Bronchial smooth muscle cell (primary cell): ENCODE measurements around the gene AP3S2. TPM values are rescaled to one million over a fixed set of nuclear protein-coding genes. Genes with fewer than 3 reads are reported as not detected.

Experiments used
- total RNA-seq: library from RNA; depleted of rRNA; stranded (reverse); fragments of >200 nt; gene quantifications from 2 replicates; pipeline ENCODE4 v1.2.1, GENCODE V29; 2014

Gene AP3S2
- total RNA-seq: 23.6 and 55.5 TPM in 2 replicates

DNA sequence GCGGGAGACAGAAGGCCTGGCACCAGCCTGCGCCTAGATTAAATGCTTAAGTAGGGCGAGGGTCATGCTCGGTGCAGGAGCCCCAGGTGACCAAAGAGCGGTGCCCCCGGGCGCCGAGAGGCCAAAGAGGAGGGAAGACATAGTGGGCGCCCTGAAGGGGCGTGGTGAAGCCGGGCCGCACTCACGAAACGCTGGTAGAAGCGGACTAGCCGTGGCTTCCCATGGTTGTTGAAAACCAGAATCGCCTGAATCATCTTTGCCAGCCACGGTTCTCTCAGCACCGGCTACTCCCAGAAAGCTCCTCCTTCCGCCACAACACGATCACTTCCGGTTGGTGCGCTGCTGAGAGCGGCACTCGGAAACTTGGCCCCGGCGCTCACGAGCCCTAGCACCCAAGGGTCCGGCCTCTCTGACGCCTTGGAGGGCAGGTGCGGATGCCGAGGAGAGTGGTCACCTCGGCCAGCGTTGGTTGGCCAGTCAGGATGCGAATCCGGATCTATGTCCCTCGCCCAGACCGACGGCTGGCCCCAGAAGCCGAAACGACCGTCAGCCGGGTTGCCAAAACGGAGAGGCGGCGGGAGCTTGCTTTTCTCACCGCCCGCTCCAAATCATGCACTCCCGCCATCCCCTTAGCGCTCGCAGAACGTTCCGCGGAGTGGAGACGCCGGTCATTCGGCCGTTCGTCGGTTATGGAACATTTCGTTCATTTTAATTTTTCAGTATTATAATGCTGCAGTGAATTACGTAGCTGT is at the start of gene AP3S2:
Gene AP3S2 (minus strand): TSS at position 299 of the 752 bp plus-strand sequence. CDS start 45 bp downstream, at position 254.

DNA sequence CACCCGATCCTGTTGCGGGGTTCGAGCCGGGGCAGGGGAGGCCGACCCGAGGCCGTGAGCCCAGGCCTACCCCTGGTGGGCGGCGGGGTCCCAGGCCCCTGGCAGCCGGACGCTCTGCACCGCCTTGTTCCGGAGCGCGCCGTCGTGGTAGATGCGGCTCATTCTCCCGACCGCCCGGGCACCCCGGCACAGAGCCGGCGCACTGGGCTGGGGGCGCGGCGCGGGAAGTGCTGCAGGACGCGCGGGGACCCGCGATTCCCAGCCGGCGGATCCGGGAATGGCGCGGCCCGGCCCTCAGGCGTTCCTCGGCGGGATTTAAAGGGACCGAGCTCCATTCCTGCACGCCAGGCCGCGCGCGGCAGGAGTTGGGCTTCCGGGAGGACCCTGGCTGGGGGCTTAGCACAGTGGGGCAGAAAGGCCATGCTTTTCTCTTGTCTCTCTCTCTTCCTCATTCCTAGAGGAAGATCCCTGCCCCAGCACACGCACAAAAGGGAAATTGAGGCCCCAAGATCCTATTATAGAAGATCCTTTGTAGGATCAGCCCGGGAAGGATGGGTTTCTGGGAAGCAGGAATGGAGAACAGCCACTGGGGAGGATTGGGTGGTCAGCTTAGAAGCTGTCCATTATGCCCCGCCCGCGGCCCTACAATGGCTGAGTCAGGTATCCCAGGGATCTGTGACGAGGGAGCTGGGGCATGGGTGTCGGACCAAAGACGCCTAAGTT is 19.0 kb upstream of the AP3S2 start, which contains the start of gene ARPIN:
Gene ARPIN (minus strand): TSS at position 279 of the 723 bp plus-strand sequence. CDS start 117 bp downstream, at position 162.

Other genes with a start within 250 kb of the AP3S2 start
- 13.4 and 15.1 TPM in 2 replicates for gene KIF7, start 238.5 kb downstream of the AP3S2 start, total RNA-seq
- 0.26 TPM in 1 of 2 replicates, not detected in the other for gene PLIN1, start 214.6 kb downstream of the AP3S2 start, total RNA-seq
- gene PEX11A, start 203.2 kb downstream of the AP3S2 start, total RNA-seq: 8.5 and 10.8 TPM in 2 replicates
- gene WDR93, start 203.2 kb downstream of the AP3S2 start, total RNA-seq: 0.09 and 0.16 TPM in 2 replicates
- 0.17 and 0.79 TPM in 2 replicates for gene MESP1, start 142.7 kb downstream of the AP3S2 start, total RNA-seq
- 0.52 and 1.9 TPM in 2 replicates for gene MESP2, start 117.7 kb downstream of the AP3S2 start, total RNA-seq
- 30.3 and 62.4 TPM in 2 replicates for gene ANPEP, start 79.1 kb downstream of the AP3S2 start, total RNA-seq
- gene ARPIN, start 19.0 kb upstream of the AP3S2 start, total RNA-seq: 11.3 and 11.8 TPM in 2 replicates
- 6.4 and 6.5 TPM in 2 replicates for gene ZNF710, start 107.3 kb upstream of the AP3S2 start, total RNA-seq
- gene IDH2, start 208.5 kb upstream of the AP3S2 start, total RNA-seq: 24.0 and 37.2 TPM in 2 replicates